ENCODE data around the gene TCOF1.
"Not testable (repeated sequence)": the region's sequence is repeated elsewhere in the genome, so short reads cannot be mapped to it uniquely, and the experiment has no call there.

TCOF1 gene

DNA sequence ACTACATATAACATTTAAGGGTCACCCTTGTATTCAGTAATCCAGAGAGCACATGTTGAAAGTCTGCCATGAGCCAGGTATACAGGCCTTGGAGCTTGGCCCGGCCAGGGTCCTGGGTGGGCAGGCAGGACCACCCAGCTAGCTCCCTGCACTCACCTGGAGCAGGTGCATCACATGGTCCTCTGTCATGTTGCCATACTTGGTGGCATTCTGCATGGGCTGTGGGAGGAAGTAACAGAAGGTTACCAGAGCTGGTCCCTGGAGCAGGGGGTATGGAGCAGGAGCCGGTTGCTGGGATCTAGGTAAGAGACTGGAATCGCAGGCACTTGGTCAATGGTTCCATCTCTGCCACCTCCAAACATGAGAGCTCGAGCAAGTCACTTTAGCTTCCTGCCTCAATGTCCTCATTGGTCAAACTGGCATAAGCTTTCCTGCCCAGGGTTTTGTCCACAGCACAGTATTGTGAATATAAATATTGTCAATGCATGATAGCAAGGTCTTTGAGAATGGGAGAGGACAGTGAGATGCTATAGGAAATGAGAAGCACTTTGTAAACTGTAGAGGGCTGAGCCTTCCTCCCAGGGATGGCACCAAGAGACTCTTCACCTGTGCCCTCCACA lies 48.7 kb downstream of the TCOF1 start:
- no peak for DNase-seq

GRCh38 chr5:150406723-150407095 lies 49.2 kb downstream of the TCOF1 start:
- DNase-seq: no peak

GRCh38 chr5:150407096-150407720 lies 49.7 kb downstream of the TCOF1 start:
- peak; percentile 23 for DNase-seq

DNA sequence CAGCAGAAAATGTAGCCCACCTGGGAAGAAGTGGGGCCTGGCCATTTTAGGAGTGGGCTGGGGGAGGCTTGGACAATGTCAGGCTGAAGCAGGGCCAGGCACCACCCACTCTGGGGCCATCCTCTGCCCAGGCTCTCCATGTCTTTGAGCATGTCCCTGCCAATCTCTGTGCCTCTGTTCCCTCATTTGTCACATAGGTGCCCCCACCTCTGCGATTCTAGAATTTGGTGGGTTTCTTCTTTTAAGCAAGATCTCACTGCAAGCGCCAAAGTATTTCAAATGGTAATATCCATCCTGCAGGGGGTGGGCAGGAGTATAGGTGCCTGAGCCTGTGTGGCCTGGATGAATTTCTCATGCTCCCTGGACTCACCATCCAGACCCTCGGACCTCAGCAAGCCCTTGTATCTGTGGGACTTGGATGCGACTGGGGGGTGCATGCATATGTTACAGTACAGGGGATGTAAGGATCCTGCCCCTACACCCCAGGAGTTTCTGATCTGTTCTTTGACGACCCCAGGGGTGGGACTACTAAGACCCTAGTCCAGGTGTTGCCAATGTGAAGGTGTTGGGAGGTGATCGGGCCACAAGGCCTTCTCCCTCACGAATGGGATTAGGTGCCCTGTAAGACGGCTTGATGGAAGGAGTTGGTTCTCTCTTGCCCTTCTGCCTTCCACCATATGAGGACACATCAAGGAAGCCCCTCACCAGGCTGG lies 50.9 kb downstream of the TCOF1 start:
- no peak for DNase-seq

- peak; percentile 95 for DNase-seq
These were observed 52.4 kb downstream of the TCOF1 start for GRCh38 chr5:150409638-150410523.

DNA sequence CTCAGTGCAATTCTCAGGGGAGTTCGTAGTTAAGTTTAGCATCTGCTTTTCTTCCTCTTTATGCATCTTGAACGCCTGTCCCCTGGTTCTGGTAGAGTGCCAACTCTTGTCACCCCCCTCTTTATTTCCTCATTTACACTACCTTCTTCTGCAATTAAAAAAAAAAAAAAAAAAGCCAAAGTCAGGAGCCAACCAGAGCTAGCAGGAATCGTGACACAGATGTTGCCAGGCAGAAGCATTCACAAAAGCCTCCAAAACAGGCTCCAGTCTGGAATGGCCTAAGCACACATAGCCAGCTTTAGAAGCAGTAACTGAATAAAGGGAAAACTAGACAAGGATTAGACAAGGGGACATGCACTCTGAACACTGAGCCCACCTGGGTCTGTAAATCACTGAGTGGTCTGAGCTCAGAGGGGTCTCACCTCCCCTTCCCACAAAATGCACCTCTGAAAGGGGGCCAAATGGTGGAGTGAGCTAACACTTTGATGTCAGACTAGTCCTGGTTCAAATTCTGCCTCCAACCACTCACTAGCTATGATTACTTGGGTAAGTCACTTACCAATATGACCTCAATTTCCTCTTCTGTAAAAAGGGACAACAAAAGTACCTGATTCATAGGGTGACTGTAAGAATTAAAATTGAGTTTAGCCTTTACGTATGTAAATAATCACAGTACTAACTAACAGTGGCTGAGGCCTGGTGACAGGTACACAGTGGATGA lies 53.2 kb downstream of the TCOF1 start:
- DNase-seq: peak; percentile 86

DNA sequence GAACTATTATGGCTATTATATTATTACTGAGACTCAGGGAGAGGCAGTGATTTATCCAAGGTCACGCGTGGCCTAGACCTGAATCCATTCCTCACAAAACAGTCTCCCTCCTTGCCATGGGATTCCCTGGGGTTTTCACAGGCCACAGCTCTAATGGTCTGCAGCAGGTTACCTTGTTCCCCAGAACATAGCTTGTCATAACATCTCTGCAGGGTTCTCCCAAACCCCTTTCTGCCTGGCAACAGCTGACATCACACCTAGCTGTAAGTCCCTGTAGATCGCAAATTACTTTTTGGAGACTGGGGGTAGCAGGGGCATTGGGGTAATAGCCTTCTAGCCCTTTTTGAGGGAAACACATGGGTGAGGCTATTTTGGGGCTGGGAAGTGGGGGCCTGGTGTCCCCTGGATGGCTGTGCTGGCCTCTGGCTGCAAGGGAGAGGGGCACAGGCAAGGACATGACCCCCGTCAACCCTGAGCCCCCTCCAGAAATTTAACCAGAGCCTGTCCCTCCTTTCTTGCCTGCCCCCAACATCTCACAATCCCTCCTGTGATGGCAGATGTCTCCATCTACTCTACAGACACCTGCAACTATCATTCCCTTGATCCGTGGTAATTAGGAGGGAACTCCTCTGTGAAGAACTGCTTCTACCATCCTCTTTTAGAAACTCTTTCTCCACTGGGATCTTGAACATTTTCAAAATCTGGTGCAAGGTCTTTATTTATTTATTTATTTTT lies 53.9 kb downstream of the TCOF1 start:
- DNase-seq: peak; percentile 19

- DNase-seq: no peak
These were observed 55.0 kb downstream of the TCOF1 start, which contains the start of gene CD74 for GRCh38 chr5:150412319-150413175. Gene CD74, minus strand, starts transcription at chr5:150412910. Its CDS starts 161 bp downstream, at chr5:150412749.

DNA sequence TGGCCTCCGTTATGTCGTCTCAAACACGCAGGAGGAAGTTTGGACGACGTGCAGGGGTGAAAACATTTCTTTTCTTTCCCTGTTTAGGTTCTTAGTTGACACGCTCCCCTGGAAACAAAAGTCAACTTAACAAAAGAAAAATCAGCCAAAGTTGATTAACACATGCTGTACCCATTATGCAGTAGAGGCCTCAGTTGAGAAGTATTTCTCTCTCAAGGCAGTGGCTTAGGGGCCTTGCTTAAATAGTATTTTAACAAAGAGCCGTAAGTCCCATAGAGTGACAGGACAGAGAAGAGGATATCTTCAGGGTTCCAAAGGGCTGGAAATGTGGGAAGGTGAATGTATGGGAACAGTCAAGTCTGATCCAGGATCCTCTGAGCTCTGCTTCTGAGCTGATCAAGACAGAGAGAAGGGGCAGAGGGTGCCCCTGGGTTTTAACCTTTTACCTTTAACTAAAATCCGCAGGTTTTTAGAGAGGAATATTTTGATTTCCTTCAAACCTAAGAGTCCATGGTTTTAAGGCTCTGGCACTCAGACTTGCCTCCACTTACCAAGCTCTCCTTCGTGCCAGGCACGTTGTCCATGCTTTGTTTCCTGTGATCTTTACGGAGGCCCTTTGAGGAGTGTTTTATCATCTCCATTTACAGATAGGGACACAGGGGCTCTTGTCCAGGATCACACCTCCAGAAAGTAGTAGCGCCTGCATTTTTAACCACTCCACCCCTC lies 55.8 kb downstream of the TCOF1 start:
- no peak for DNase-seq

- DNase-seq: not testable (repeated sequence)
These were observed 56.6 kb downstream of the TCOF1 start for GRCh38 chr5:150413902-150414790.

GRCh38 chr5:150419630-150420270 lies 62.3 kb downstream of the TCOF1 start:
- DNase-seq: no peak

DNA sequence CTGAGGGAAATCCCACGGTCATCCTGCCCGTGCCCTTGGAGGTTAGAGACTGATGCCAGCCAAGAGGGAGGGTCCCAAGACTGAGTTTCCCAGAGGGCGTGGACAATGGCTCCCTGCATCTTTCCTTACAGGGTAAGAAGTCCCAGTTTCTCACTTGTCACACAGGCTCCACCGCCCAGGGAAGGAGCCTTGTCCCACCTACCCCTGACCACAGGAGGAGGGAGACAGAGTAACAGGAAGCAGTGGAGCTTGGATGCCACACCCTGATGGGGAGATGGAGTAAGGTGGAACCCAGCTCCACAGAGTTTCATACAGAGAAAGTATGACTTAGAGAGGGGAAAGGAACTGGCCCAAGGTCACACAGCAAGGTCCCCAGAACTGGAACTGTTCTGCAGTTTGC lies 64.6 kb downstream of the TCOF1 start:
- DNase-seq: no peak

DNA sequence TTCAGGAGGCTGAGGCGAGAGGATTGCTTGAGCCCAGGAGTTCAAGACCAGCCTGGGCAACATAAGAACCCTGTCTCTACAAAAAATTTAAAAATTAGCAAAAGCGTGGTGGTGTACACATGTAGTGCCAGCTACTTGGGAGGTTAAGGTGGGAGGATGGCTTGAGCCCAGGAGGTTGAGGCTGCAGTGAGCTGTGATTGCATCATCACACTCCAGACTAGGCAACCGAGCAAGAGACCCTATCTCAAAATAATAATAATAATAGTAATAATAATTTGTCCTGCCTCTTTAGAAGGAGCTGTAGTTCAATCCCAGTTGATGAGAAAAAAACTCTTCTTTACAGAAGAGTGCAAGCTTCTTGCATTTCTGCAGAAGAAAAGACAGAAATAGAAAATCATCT lies 65.3 kb downstream of the TCOF1 start:
- DNase-seq: no peak

- DNase-seq: not testable (repeated sequence)
These were observed 68.7 kb downstream of the TCOF1 start for GRCh38 chr5:150426165-150426564.

DNA sequence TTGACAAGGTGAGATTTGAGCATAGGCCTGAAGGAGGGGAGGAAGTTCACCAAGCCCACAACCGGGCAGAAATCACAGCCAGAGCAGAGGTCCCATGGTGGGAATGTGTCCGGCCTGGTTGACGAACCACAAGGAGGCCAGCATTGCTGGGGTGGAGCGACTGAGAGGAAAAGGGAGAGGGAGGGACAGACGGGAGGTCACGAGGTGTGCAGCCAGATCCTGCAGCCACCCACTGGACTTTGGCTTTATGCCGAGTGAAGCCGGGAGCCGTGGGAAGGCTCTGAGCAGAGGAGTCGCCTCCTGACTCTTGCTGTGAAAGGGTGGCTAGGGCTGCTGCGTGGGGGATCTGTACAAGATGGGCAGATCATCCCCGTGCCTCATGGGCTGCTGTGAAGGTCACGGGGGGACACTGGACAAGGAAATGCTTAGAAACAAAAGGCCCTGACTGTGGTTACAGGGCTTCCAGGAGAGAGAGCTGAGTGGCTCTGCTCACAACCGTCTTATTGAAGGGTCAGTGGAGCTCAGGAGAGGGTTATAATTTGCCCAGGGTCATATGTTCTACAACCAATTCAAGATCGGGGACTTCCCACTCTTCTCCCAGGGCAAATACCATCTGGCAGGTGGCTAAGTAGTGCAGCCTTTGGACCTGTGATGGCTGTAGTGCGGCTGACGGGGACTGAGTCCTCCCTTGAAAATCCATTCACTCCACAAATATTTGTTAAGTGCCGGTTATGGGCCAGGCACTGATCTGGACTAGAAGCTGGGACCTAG lies 70.8 kb downstream of the TCOF1 start:
- peak; percentile 62 for DNase-seq

DNA sequence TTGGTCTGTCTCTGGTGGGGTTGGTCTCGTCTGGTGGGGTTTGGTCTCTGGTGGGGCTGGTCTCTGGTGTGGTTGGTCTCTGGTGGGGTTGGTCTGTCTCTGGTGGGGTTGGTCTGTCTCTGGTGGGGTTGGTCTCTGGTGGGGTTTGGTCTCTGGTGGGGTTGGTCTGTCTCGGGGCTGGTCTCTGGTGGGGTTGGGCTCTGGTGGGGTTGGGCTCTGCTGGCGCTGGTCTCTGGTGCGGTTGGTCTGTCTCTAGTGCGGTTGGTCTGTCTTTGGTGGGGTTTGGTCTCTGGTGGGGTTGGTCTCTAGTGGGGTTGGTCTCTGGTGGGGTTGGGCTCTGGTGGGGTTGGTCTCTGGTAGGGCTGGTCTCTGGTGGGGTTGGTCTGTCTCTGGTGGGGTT lies 71.5 kb downstream of the TCOF1 start:
- no peak for DNase-seq

DNA sequence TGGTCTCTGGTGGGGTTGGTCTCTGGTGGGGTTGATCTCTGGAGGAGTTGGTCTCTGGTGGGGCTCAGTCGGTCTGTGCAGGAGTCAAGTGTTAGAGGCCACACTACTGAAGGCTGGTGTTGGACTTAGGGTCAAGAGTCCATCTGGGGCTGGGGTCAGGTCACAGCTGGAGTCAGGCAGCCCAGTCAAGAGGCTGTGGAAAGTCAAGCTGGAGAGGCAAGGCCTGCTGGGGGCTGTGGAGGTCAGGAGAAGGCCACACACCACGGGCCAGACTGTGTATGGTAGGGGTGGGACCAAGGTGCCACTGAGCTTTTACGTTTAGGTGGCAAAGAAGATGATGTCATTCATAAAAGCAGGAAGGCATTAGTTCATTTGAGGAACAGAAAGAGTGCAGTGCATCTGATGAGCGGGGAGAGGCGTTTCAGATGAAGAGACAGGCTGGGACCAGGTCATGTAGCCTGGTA lies 71.9 kb downstream of the TCOF1 start:
- no peak for DNase-seq

DNA sequence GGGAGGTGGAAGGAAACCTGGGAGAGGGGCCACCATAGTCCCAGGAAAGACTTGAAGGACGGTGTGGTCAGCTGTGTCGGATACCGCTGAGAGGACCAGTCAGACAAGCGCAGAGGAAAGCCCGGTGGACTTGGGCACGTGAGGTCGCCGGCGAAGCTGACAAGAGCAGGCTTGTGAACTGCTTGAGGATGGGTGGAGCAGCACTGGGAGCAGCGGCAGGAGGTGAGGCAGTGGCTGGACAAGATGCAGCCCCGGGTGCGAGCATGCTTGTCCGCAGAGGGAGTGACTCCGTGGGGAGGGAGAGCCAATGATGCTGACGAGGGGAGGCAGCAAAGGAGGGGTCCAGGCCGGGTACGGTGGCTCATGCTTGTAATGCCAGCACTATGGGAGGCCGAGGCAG lies 73.6 kb downstream of the TCOF1 start:
- no peak for DNase-seq
